ENCODE results near the gene AHCYL2. TPM values are rescaled to one million over a fixed set of nuclear protein-coding genes. Genes with fewer than 3 reads are reported as not detected.

AHCYL2 gene
- total and polyA plus RNA-seq, 2 experiments from 2014 or later, result 7.8 to 29.4 TPM

DNA sequence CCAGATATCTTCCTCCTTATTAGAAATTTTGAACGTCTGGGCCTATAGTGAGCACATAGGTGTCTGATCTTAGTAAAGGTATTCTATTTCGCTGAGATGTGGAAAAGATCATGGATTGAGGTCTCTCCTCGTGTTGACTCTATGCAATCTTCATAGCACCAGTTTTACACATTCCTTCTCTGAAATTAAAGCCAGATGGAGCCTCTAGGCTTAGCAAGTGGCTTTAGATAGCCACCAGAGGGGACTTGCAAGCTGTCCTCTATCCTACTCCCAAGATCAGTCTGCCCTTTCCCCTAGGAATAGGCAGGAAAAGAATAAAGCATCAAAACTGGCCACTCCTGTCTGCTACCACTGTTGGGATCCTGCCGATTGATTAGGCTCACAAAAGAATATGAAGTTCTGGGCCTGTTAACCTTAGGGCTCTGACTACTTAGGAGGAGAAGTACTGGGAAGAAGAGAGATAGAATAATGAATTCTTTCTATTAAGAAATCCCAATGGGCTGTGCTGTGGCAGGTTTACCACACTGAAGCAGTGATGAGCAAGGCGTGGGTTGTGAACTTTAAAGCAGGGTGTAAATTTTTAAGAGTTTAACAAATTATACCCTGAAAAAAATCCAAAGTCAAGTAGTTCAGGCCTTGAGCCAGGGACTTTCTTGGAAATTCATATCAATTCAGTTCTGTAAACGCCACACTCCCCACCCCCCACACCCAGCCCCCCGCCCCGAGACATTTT lies 207.2 kb downstream of the AHCYL2 start:
- Histone ChIP-seq H3K27me3 (ENCODE audit: insufficient read depth) (peaks cover 20% of the 10 kb centered on the region), H4K20me1 (replicated peaks; ENCODE audit: insufficient read depth) (peaks cover 10% of the 10 kb centered on the region), H3F3A (replicated peaks; ENCODE audit: low read depth) (peaks cover 7% of the 10 kb centered on the region; the same call in 1 of the 2 replicates), H3K4me3 (no peak overlapping the region), H3K9me2 (ENCODE audit: insufficient read depth) (no peaks in the 10 kb centered on the region), H3K4me2 (no peak overlapping the region), H3K36me3 (ENCODE audit: insufficient read depth) (no peaks in the 10 kb centered on the region), H3K4me1 (ENCODE audit: insufficient read depth) (peaks cover 16% of the 10 kb centered on the region), H3K27ac (ENCODE audit: low read depth) (no peak overlapping the region), H2AFZ (no peak overlapping the region), H3K79me2 (replicated peaks; ENCODE audit: insufficient read depth) (peaks cover 13% of the 10 kb centered on the region; the same call in 1 of the 2 replicates)
- TF ChIP-seq, protein P1, sequence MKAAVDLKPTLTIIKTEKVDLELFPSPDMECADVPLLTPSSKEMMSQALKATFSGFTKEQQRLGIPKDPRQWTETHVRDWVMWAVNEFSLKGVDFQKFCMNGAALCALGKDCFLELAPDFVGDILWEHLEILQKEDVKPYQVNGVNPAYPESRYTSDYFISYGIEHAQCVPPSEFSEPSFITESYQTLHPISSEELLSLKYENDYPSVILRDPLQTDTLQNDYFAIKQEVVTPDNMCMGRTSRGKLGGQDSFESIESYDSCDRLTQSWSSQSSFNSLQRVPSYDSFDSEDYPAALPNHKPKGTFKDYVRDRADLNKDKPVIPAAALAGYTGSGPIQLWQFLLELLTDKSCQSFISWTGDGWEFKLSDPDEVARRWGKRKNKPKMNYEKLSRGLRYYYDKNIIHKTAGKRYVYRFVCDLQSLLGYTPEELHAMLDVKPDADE (IDR thresholded peaks at IDR 0.05), result no peak
- no peak for TF ChIP-seq ZNF331 (CRISPR knock-in tag; IDR thresholded peaks at IDR 0.05; ENCODE audit: low read depth)
- no peak for TF ChIP-seq CREB1 (CRISPR knock-in tag; IDR thresholded peaks at IDR 0.05; ENCODE audit: low read depth)
- no peak for TF ChIP-seq STAT1 (IDR thresholded peaks at IDR 0.05; ENCODE audit: unreplicated experiment)
- no peak for TF ChIP-seq EZH2phosphoT487 (IDR thresholded peaks at IDR 0.05; ENCODE audit: unreplicated experiment)
- TF ChIP-seq, protein P2, sequence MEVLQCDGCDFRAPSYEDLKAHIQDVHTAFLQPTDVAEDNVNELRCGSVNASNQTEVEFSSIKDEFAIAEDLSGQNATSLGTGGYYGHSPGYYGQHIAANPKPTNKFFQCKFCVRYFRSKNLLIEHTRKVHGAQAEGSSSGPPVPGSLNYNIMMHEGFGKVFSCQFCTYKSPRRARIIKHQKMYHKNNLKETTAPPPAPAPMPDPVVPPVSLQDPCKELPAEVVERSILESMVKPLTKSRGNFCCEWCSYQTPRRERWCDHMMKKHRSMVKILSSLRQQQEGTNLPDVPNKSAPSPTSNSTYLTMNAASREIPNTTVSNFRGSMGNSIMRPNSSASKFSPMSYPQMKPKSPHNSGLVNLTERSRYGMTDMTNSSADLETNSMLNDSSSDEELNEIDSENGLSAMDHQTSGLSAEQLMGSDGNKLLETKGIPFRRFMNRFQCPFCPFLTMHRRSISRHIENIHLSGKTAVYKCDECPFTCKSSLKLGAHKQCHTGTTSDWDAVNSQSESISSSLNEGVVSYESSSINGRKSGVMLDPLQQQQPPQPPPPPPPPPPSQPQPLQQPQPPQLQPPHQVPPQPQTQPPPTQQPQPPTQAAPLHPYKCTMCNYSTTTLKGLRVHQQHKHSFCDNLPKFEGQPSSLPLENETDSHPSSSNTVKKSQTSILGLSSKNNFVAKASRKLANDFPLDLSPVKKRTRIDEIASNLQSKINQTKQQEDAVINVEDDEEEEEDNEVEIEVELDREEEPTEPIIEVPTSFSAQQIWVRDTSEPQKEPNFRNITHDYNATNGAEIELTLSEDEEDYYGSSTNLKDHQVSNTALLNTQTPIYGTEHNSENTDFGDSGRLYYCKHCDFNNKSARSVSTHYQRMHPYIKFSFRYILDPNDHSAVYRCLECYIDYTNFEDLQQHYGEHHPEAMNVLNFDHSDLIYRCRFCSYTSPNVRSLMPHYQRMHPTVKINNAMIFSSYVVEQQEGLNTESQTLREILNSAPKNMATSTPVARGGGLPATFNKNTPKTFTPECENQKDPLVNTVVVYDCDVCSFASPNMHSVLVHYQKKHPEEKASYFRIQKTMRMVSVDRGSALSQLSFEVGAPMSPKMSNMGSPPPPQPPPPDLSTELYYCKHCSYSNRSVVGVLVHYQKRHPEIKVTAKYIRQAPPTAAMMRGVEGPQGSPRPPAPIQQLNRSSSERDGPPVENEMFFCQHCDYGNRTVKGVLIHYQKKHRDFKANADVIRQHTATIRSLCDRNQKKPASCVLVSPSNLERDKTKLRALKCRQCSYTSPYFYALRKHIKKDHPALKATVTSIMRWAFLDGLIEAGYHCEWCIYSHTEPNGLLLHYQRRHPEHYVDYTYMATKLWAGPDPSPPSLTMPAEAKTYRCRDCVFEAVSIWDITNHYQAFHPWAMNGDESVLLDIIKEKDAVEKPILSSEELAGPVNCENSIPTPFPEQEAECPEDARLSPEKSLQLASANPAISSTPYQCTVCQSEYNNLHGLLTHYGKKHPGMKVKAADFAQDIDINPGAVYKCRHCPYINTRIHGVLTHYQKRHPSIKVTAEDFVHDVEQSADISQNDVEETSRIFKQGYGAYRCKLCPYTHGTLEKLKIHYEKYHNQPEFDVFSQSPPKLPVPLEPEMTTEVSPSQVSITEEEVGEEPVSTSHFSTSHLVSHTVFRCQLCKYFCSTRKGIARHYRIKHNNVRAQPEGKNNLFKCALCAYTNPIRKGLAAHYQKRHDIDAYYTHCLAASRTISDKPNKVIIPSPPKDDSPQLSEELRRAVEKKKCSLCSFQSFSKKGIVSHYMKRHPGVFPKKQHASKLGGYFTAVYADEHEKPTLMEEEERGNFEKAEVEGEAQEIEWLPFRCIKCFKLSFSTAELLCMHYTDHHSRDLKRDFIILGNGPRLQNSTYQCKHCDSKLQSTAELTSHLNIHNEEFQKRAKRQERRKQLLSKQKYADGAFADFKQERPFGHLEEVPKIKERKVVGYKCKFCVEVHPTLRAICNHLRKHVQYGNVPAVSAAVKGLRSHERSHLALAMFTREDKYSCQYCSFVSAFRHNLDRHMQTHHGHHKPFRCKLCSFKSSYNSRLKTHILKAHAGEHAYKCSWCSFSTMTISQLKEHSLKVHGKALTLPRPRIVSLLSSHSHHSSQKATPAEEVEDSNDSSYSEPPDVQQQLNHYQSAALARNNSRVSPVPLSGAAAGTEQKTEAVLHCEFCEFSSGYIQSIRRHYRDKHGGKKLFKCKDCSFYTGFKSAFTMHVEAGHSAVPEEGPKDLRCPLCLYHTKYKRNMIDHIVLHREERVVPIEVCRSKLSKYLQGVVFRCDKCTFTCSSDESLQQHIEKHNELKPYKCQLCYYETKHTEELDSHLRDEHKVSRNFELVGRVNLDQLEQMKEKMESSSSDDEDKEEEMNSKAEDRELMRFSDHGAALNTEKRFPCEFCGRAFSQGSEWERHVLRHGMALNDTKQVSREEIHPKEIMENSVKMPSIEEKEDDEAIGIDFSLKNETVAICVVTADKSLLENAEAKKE (CRISPR knock-in tag; IDR thresholded peaks at IDR 0.05), result no peak
- TF ChIP-seq, protein P3, sequence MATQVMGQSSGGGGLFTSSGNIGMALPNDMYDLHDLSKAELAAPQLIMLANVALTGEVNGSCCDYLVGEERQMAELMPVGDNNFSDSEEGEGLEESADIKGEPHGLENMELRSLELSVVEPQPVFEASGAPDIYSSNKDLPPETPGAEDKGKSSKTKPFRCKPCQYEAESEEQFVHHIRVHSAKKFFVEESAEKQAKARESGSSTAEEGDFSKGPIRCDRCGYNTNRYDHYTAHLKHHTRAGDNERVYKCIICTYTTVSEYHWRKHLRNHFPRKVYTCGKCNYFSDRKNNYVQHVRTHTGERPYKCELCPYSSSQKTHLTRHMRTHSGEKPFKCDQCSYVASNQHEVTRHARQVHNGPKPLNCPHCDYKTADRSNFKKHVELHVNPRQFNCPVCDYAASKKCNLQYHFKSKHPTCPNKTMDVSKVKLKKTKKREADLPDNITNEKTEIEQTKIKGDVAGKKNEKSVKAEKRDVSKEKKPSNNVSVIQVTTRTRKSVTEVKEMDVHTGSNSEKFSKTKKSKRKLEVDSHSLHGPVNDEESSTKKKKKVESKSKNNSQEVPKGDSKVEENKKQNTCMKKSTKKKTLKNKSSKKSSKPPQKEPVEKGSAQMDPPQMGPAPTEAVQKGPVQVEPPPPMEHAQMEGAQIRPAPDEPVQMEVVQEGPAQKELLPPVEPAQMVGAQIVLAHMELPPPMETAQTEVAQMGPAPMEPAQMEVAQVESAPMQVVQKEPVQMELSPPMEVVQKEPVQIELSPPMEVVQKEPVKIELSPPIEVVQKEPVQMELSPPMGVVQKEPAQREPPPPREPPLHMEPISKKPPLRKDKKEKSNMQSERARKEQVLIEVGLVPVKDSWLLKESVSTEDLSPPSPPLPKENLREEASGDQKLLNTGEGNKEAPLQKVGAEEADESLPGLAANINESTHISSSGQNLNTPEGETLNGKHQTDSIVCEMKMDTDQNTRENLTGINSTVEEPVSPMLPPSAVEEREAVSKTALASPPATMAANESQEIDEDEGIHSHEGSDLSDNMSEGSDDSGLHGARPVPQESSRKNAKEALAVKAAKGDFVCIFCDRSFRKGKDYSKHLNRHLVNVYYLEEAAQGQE (IDR thresholded peaks at IDR 0.05; ENCODE audit: unreplicated experiment), result no peak
- no peaks in the 10 kb centered on the region; the same call in 2 of the 3 replicates for H3K36me3 Mint-ChIP-seq (ENCODE audit: low read depth)
- peaks cover 9% of the 10 kb centered on the region for H3K27me3 Mint-ChIP-seq (ENCODE audit: insufficient read depth, low read depth, poor library complexity)
- no peak overlapping the region for H3K4me3 Mint-ChIP-seq
- no peak overlapping the region for H3K27ac Mint-ChIP-seq
- DNase-seq (ENCODE audit: low spot score) (no peak), ATAC-seq (no peak)
- no peaks in the 10 kb centered on the region for H3K9me3 Mint-ChIP-seq
- H3K4me1 Mint-ChIP-seq, result peaks cover 24% of the 10 kb centered on the region

All from GM23338 (cell line).